Measurements from ENCODE around the gene HUNK.
"Not testable (repeated sequence)": the region's sequence is repeated elsewhere in the genome, so short reads cannot be mapped to it uniquely, and the experiment has no call there.

The HUNK gene

DNA sequence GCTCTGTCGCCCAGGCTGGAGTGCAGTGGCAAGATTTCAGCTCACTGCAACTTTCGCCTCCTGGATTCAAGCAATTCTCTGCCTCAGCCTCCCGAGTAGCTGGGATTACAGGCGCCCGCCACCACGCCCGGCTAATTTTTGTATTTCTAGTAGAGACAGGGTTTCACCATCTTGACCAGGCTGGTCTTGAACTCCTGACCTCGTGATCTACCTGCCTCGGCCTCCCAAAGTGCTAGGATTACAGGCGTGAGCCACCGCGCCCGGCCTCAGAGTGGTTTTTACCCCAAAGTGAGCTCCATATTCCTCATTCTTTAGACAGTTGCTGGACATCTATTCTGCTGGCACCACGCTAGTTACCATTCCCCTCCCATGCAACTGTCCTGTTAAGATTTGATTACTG lies 1.4 kb upstream of the HUNK start:
- DNase-seq, result not testable (repeated sequence)

GRCh38 chr21:31872072-31872451 lies 758 bp upstream of the HUNK start:
- DNase-seq, result no peak

DNA sequence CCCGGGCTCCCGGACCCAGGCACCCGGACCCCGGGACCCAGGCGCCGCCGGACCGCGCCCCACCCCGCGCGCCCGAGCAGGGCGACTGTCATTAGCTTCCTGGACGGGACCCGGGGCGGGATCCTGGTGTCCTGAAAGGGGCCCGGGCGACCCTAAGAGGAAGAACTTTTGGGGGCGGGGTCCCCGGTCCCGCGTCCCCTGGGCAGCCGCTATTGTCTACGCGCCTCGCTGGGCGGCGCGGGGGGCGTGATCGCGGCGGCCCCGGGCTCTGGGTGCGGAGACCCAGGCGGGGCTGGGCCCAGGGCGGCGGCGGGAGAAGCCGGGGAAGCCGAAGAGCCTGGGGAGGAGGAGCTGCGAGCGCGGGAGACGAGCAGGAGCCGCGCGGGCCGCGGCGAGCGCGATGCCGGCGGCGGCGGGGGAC lies 465 bp downstream of the HUNK start:
- DNase-seq, result no peak

- peak in 1 of 2 donors; percentile 17 for DNase-seq
These were observed 1.1 kb downstream of the HUNK start for GRCh38 chr21:31873696-31874599.

DNA sequence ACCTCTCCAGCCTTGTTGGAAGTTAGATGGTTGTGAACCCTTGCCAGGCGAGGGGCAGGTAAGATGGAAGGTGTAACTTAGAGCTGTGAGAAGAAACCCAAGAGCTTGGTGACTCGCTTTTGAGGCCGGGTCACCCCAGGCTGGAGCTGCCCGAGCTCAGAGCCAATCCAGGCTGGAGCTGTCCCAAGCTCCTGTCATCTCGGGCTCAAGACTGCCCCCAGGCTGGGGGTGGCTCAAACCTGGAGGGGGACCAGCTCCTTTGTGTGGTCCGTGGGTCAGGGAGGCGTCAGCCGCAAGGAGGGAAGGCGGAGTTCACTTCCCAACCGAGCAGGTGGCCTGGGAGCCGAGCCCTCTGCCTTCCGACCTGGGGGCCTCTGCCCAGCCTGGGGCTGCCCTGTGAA lies 2.0 kb downstream of the HUNK start:
- no peak for DNase-seq

GRCh38 chr21:31875496-31876015 lies 2.7 kb downstream of the HUNK start:
- no peak for DNase-seq

GRCh38 chr21:31877463-31877957 lies 4.7 kb downstream of the HUNK start:
- no peak for DNase-seq

DNA sequence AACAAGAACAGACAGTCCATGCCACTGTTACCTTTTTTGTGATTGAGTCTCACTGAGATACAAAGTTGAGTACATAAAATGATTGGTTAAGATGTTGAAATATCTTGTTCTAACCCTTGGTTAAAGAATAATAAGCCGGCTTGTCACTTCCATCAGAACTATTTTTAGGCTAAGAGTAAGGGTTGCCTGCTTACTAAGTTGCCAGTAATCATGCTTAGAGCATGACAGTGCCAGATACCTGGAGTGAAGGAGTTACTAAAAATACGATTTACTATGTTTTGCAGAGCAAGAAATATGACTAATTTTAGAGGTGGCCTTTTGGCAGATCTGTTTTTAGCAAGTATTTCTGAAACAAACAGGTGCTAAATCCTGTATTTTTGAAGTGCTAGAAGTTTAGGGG lies 6.0 kb downstream of the HUNK start:
- no peak for DNase-seq

- no peak for DNase-seq
These were observed 6.4 kb downstream of the HUNK start for GRCh38 chr21:31879241-31879650.

DNA sequence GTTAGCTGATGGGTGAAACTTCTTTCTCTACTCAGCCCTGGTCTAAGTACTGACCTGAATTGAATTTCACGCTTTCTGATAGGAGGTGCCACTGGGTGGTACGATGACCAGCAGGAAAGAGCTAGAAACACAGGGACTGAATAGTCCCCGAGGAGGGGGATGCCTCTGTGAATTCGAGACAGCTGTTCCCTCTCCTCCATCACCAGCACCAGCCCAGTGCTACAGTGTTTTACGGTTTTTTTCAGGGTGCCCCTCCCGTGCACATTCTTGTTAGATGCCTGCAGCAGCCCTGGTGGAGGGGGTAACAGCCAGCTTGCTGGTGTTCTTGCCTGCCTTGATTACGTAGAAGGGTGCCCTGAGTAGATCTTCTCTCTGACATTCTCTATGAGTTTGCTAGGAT lies 7.1 kb downstream of the HUNK start:
- DNase-seq, result no peak

DNA sequence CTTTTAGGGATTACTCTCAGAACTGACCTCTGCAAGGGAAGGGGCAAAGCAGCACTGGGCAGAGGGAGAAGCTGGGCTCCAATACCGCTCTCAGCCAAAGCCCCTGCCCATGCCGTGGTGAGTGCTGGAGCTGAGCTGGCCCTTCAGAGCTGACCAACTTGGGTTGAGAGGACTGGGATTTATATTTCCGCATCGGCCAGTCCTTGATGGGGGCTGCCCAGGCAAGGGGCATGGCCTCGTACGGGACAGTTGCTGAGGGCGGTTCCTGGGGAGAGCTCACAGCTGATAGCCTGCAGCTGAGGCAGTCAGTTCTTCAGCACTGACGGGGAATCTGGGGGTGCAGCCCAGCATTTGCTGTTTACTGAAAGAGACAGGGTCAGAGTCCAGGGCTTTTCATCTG lies 8.0 kb downstream of the HUNK start:
- no peak for DNase-seq

DNA sequence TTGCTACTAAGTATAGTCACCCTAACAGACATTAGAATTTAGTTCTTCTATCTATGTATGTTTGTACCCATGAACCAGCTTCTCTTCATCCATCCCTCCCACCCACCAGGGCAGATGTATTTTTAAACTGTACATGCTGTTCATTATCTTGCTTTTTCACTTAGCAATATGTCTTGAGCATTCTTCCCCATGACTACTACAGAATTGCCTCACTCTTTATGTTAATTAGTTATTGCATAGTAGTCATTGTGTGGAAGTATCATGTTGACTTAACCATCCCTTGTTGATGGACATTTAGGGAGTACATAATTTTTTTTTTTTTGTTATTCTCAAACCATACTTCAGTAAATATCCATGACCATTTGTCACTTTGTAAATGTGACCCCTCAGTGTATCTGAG lies 9.9 kb downstream of the HUNK start:
- no peak for DNase-seq

- no peak for DNase-seq
These were observed 12.3 kb downstream of the HUNK start for GRCh38 chr21:31885146-31885545.

- DNase-seq, result no peak
These were observed 14.1 kb downstream of the HUNK start for GRCh38 chr21:31886915-31887314.

GRCh38 chr21:31887391-31887841 lies 14.6 kb downstream of the HUNK start:
- no peak for DNase-seq

DNA sequence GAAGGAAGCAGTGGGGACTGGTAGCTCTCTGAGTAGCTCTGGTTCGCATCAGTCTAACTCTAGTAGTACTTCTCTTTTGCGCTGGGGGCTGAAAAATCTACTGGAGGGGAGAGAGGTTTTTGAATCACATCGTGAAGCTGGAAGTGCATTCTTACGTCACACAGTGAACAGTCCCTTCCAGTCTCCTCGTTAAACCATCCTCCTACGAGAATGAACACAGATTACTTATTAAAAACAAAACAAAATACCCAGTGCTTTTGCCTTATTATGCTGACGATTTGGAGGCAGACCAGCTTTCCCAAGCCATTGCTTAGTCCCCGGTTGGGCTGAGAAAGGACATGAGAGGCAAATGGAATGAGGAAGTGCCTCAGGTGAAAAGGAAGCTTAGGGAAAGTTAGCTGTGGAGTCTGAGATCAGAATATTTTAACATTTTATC lies 16.1 kb downstream of the HUNK start:
- no peak for DNase-seq

DNA sequence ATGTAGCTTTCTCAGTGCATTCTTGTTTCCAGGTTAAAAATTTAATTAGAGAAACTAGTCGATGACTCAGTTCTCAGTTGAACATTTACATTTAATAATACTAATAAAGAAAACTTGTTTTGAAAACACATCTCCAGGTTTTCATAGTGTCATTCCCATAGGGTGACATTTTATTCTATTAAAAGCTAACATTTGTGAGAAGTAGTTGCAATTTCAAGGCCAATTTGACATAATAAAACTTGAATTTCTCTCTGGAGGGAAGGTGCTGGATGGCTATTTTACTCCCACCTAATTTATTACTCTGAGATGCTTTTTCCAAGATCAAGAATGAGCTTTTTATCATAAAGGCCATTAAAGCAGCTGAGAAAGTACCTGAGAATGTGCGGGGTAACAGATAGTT lies 16.6 kb downstream of the HUNK start:
- DNase-seq, result no peak

GRCh38 chr21:31892686-31893085 lies 19.9 kb downstream of the HUNK start:
- no peak for DNase-seq

GRCh38 chr21:31893851-31894415 lies 21.1 kb downstream of the HUNK start:
- DNase-seq, result no peak

DNA sequence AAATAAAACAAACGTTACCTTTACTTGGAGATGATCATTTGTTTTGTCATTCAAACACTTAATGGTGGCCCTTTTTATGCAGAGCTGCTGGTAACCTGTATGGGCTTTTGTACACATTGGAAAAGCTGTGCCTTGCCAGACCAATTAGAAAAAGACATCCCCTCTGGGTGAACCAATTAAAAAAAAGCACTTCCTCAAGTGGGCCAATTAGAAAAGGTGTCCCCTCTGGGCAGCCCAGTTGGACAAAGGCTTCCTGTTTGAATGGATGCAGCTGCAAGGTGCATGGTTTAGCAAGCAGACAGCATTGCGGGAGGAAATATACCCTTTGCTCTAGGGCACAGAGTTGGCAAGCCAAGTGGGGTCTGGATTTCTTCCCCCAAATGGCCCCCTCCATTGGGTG lies 21.6 kb downstream of the HUNK start:
- no peak for DNase-seq

DNA sequence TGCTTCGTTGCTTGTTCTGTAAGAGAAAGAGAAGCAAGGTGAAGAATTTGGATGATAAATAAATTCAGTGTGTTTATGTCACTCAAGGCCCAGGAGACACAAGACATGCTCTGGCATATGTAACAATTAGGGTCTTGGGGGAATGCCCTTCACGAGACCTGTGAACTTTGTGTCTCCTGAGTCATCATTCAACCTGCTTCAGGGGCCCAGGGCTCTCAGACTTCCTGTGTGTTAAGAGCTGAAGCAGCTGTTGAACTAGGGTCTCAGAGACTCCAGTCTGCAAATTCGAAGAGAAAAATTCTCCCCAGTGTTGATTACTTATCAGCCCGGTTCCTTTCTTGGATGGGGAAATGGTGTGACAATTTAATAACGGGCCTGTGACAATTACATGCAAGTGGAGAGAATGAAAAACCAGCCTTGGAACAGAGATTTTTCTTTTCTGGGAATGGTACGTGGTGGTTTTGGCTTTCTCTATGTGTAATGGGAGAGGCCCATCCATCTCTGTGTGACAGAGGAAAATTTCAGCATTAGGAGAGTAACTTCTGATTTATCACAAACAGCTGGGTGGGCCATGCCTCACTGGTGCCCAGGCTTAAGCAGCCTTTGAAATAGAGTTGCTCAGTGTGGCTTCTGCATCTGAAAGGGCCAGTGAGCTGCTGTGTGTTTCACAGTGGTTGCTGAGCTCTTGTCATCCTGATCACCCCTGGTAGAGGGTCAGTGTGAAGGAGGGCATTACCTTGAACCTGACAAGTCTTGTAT lies 22.4 kb downstream of the HUNK start:
- no peak for DNase-seq

DNA sequence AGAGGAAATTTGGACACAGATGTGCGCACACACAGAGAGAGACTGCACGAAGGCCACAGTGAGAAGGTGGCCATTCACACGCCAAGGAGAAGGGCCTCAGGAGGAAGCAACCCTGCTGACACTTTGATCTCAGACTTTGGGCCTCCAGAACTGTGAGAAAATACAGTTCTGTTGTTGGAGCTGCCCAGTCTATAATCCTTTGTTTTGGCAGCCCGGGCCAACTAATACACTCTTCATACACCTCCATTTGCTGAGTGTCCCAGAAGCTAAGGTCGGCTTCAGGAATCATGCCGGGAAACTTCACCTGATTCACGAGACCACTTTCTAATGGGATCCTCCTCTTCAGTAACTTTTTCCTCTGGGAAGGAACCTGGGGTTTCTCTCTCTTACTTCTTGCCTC lies 23.2 kb downstream of the HUNK start:
- no peak for DNase-seq

GRCh38 chr21:31897311-31897710 lies 24.5 kb downstream of the HUNK start:
- DNase-seq, result no peak
